HG03066 (cell line): ENCODE measurements around the gene FHDC1.

Experiments used
- ATAC-seq: cut with Tn5 transposase; IDR thresholded peaks from one replicate; pipeline ENCODE4 v1.9.1; 2021; ENCODE audit warnings: low read depth; ENCODE audit not compliant: unreplicated experiment

FHDC1 gene

GRCh38 chr4:152936446-152937335 is 568 bp downstream of the FHDC1 start:
- ATAC-seq = no peak

GRCh38 chr4:152937336-152938236 is 1.5 kb downstream of the FHDC1 start:
- no peak for ATAC-seq

GRCh38 chr4:152938237-152938947 is 2.3 kb downstream of the FHDC1 start:
- ATAC-seq = no peak

- ATAC-seq = no peak
Observed at GRCh38 chr4:152939621-152940020, 3.5 kb downstream of the FHDC1 start.

GRCh38 chr4:152940461-152940860 is 4.3 kb downstream of the FHDC1 start:
- no peak for ATAC-seq

GRCh38 chr4:152941411-152941810 is 5.3 kb downstream of the FHDC1 start:
- ATAC-seq = no peak

GRCh38 chr4:152942346-152942745 is 6.2 kb downstream of the FHDC1 start:
- no peak for ATAC-seq

GRCh38 chr4:152943672-152944071 is 7.5 kb downstream of the FHDC1 start:
- ATAC-seq = no peak

GRCh38 chr4:152944666-152945320 is 8.7 kb downstream of the FHDC1 start:
- ATAC-seq = no peak

GRCh38 chr4:152945639-152946038 is 9.5 kb downstream of the FHDC1 start:
- ATAC-seq = no peak

GRCh38 chr4:152946446-152946845 is 10.3 kb downstream of the FHDC1 start:
- ATAC-seq = no peak

GRCh38 chr4:152947311-152947710 is 11.2 kb downstream of the FHDC1 start:
- no peak for ATAC-seq

- no peak for ATAC-seq
Observed at GRCh38 chr4:152949930-152950329, 13.8 kb downstream of the FHDC1 start.

GRCh38 chr4:152950402-152951274 is 14.5 kb downstream of the FHDC1 start:
- ATAC-seq = no peak

GRCh38 chr4:152951348-152951747 is 15.2 kb downstream of the FHDC1 start:
- no peak for ATAC-seq

GRCh38 chr4:152953514-152953913 is 17.4 kb downstream of the FHDC1 start:
- ATAC-seq = no peak

- ATAC-seq = no peak
Observed at GRCh38 chr4:152954741-152955140, 18.6 kb downstream of the FHDC1 start.

- no peak for ATAC-seq
Observed at GRCh38 chr4:152956147-152956546, 20.0 kb downstream of the FHDC1 start.

GRCh38 chr4:152956650-152957436 is 20.7 kb downstream of the FHDC1 start:
- ATAC-seq = no peak
